RWPE1 (cell line): ENCODE results near the gene MAJIN.

Source experiments
- CTCF ChIA-PET: fragments of 350-600 bp; sonication (Branson Sonifier 250); formaldehyde crosslinking; extraction: SDS; loops from one replicate; lab custom pipeline; 2021; lab: Yijun Ruan, JAX
- POLR2A ChIA-PET: fragments of 400-600 bp; formaldehyde crosslinking; extraction: SDS; loops from one replicate; lab custom pipeline; 2020; ENCODE audit warnings: antibody characterized with exemption; ENCODE audit not compliant: low non-redundant PET; lab: Yijun Ruan, JAX
- DNase-seq: peaks from one replicate; pipeline ENCODE4 v3.0.0; 2012; ENCODE audit warnings: low spot score
- H3K27ac ChIP-seq: fragments of 450-650 bp; 2 replicates; pipeline ENCODE4 v1.5.1; 2017
- CTCF ChIP-seq: fragments of 450-650 bp; conservative IDR thresholded peaks from 2 replicates; pipeline ENCODE4 v1.5.1; 2017; ENCODE audit warnings: low read depth, mild to moderate bottlenecking

The MAJIN gene

GRCh38 chr11:64935359-64936081 lies 36.4 kb downstream of the MAJIN start, which contains the start of gene GPHA2:
GPHA2 (minus strand) TSS chr11:64935893; CDS start chr11:64935460, 433 bp downstream.
- no peak for DNase-seq
- ChIA-PET POLR2A (no interaction called here), CTCF (interaction anchor here (0.6 to 1.0 kb wide), 2 partner anchors 66 to 78 kb away, joined by 3 to 4 read pairs; partner anchors contain the start of gene ARL2)
- TF ChIP-seq CTCF: no peak
- peak within 1 kb of the TSS; percentile 7; the same call in 1 of the 2 replicates for H3K27ac ChIP-seq

GRCh38 chr11:64934682-64935358 lies 37.1 kb downstream of the MAJIN start:
- no peak for DNase-seq
- ChIA-PET CTCF (interaction anchor here (0.6 kb wide), 1 partner anchor 480 kb away, joined by 5 read pairs; no protein-coding TSS in a partner anchor), POLR2A (no interaction called here)
- no peak for TF ChIP-seq CTCF
- no peak overlapping the region; the same call in 1 of the 2 replicates for H3K27ac ChIP-seq

GRCh38 chr11:64933935-64934681 lies 37.8 kb downstream of the MAJIN start:
- ChIA-PET POLR2A (no interaction called here), CTCF (interaction anchor here (0.6 kb wide), 1 partner anchor 481 kb away, joined by 5 read pairs; no protein-coding TSS in a partner anchor)
- DNase-seq: no peak
- peak overlapping the region; percentile 53 for H3K27ac ChIP-seq
- no peak for TF ChIP-seq CTCF

- ChIA-PET CTCF (no interaction called here), POLR2A (no interaction called here)
- peak overlapping the region; percentile 53 for H3K27ac ChIP-seq
- TF ChIP-seq CTCF: no peak
- DNase-seq: no peak
These were observed 38.5 kb downstream of the MAJIN start for GRCh38 chr11:64933213-64933934.

GRCh38 chr11:64932324-64932723 lies 39.6 kb downstream of the MAJIN start:
- peak overlapping the region; percentile 53 for H3K27ac ChIP-seq
- CTCF ChIA-PET: no interaction called here
- POLR2A ChIA-PET: no interaction called here
- DNase-seq: no peak
- no peak for TF ChIP-seq CTCF
